ENCODE data around the gene STPG3.
"Not testable (repeated sequence)": the region's sequence is repeated elsewhere in the genome, so short reads cannot be mapped to it uniquely, and the experiment has no call there.

Gene STPG3

GRCh38 chr9:137234055-137234697 lies 16.9 kb upstream of the STPG3 start:
- DNase-seq, result no peak

- DNase-seq, result no peak
Observed at GRCh38 chr9:137234758-137235423, 16.2 kb upstream of the STPG3 start.

GRCh38 chr9:137235424-137236237 lies 15.5 kb upstream of the STPG3 start:
- no peak for DNase-seq

- DNase-seq, result peak; percentile 60
Observed at GRCh38 chr9:137236238-137236935, 14.7 kb upstream of the STPG3 start.

- DNase-seq, result no peak
Observed at GRCh38 chr9:137236936-137237421, 14.1 kb upstream of the STPG3 start.

GRCh38 chr9:137237759-137238726 lies 13.0 kb upstream of the STPG3 start:
- no peak for DNase-seq

GRCh38 chr9:137239541-137240200 lies 11.4 kb upstream of the STPG3 start:
- DNase-seq, result not testable (repeated sequence)

- no peak for DNase-seq
Observed at GRCh38 chr9:137240318-137240840, 10.7 kb upstream of the STPG3 start.

GRCh38 chr9:137240841-137241489 lies 10.1 kb upstream of the STPG3 start, which contains the start of gene TUBB4B:
Gene TUBB4B (plus strand): TSS chr9:137241287. CDS start chr9:137241361, 74 bp downstream.
- peak; percentile 98 for DNase-seq

- no peak for DNase-seq
Observed at GRCh38 chr9:137241490-137242268, 9.4 kb upstream of the STPG3 start.

- DNase-seq, result no peak
Observed at GRCh38 chr9:137242269-137243203, 8.6 kb upstream of the STPG3 start.

- not testable (repeated sequence) for DNase-seq
Observed at GRCh38 chr9:137243266-137243625, 7.8 kb upstream of the STPG3 start.

GRCh38 chr9:137243626-137244485 lies 7.2 kb upstream of the STPG3 start:
- no peak for DNase-seq

GRCh38 chr9:137244486-137245449 lies 6.3 kb upstream of the STPG3 start:
- no peak for DNase-seq

- no peak for DNase-seq
Observed at GRCh38 chr9:137245450-137246421, 5.3 kb upstream of the STPG3 start.
